IMR-90 (cell line): ENCODE results near the gene TNS2.

Source experiments
- FOS ChIP-seq: fragments of 150-350 bp; IDR thresholded peaks from 2 replicates; pipeline ENCODE4 v1.6.1; 2016; ENCODE audit warnings: low read depth, low read length
- MAFK ChIP-seq: IDR thresholded peaks from 2 replicates; pipeline ENCODE4 v1.6.1; 2012; ENCODE audit warnings: low read depth, low read length, improper control_type of control experiment
- MAZ ChIP-seq: IDR thresholded peaks from 2 replicates; pipeline ENCODE4 v1.6.1; 2012; ENCODE audit warnings: low read depth, mild to moderate bottlenecking, low read length, improper control_type of control experiment, moderate library complexity, borderline replicate concordance
- NFE2L2 ChIP-seq: fragments of 150-350 bp; IDR thresholded peaks from 2 replicates; pipeline ENCODE4 v1.6.1; 2016; ENCODE audit warnings: low read depth, mild to moderate bottlenecking, low read length
- POLR2A ChIP-seq: IDR thresholded peaks from 2 replicates; pipeline ENCODE4 v1.6.1; 2012; ENCODE audit warnings: mild to moderate bottlenecking, low read depth, low read length
- USF2 ChIP-seq: fragments of 150-350 bp; IDR thresholded peaks from 2 replicates; pipeline ENCODE4 v1.6.1; 2017; ENCODE audit warnings: mild to moderate bottlenecking, antibody characterized with exemption, low read length, low read depth
- TF ChIP-seq, protein P1 (sequence below): conservative IDR thresholded peaks from 2 replicates; pipeline ENCODE4 v1.5.1; 2012; ENCODE audit warnings: mild to moderate bottlenecking, low read depth, low read length, improper control_type of control experiment

DNA sequence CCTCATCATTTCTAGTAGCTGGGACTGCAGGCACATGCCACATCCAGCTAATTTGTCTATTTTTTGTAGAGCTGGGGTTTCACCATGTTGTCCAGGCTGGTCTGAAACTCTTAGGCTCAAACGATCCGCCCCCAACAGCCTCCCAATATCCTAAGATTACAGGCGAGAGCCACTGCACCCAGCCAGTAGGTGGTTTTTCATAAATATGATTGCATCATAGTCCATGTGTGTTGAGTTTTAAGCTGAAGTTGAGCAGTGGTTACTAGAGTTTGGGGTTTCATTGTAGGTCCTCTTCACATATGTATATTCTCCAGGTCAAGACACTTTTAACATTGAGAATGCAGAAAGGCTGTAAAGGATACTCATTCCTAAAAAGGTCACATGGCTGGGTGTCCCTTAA lies 13.1 kb upstream of the TNS2 start:
- TF ChIP-seq MAZ (no peak), NFE2L2 (no peak), MAFK (no peak), USF2 (no peak), POLR2A (no peak), FOS (no peak)
- TF ChIP-seq, protein P1, sequence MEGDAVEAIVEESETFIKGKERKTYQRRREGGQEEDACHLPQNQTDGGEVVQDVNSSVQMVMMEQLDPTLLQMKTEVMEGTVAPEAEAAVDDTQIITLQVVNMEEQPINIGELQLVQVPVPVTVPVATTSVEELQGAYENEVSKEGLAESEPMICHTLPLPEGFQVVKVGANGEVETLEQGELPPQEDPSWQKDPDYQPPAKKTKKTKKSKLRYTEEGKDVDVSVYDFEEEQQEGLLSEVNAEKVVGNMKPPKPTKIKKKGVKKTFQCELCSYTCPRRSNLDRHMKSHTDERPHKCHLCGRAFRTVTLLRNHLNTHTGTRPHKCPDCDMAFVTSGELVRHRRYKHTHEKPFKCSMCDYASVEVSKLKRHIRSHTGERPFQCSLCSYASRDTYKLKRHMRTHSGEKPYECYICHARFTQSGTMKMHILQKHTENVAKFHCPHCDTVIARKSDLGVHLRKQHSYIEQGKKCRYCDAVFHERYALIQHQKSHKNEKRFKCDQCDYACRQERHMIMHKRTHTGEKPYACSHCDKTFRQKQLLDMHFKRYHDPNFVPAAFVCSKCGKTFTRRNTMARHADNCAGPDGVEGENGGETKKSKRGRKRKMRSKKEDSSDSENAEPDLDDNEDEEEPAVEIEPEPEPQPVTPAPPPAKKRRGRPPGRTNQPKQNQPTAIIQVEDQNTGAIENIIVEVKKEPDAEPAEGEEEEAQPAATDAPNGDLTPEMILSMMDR, result no peak
